Motor neuron (in vitro differentiated cells): ENCODE data around the gene RPP25L. TPM values are rescaled to one million over a fixed set of nuclear protein-coding genes. Genes with fewer than 3 reads are reported as not detected.

ENCODE experiments used
- ATAC-seq, 8 experiments: fragments of 200-7000 bp; cut with Tn5 transposase; replicated peaks in 6 of 8; 2 replicates each; pipeline ENCODE4 v1.8.0; 2021; ENCODE audit warnings: mild to moderate bottlenecking in 8 of 8, moderate library complexity in 8 of 8
- H3K27ac ChIP-seq, 2 donors: fragments of 250-450 bp; sonication (Bioruptor Pico); 2 replicates each; pipeline ENCODE4 v1.9.0; 2021; ENCODE audit warnings: antibody characterized with exemption in 2 of 2, mild to moderate bottlenecking in 2 of 2, moderate library complexity in 1 of 2
- H3K4me1 ChIP-seq, 2 donors: fragments of 250-450 bp; sonication (Bioruptor Pico); replicated peaks in 1 of 2; 2 replicates each; pipeline ENCODE4 v1.6.1; 2021; ENCODE audit warnings: antibody characterized with exemption in 2 of 2, mild to moderate bottlenecking in 2 of 2, moderate library complexity in 1 of 2
- H3K4me3 ChIP-seq, 5 donors: fragments of 250-450 bp; sonication (Bioruptor Pico); 2 replicates each; pipeline ENCODE4 v1.9.0; 2021; ENCODE audit warnings: antibody characterized with exemption in 5 of 5, mild to moderate bottlenecking in 5 of 5, moderate library complexity in 4 of 5
- WGBS, 10 experiments: fragments of 450-650 bp; shearing (Covaris generic); methylation state at CpG; one replicate each; pipeline ENCODE4 v1.0.0; 2022; 5-methylcytosine and 5-hydroxymethylcytosine counted together
- in situ Hi-C, 9 experiments: fragments of 400-800 bp; cut with MboI; loops; one replicate each; pipeline ENCODE4 v1.15.0; 2021; ENCODE audit warnings: low sequenced_read_pairs in 9 of 9, low pct_unique_long_range_greater_than_20kb in 2 of 9; ENCODE audit not compliant: unreplicated experiment in 9 of 9
- total RNA-seq, 8 experiments: library from RNA; unstranded; fragments of 300-600 nt; gene quantifications; 2 replicates each; pipeline versions ENCODE4 v1.2.3 to v1.2.4, GENCODE V29; 2022

Gene RPP25L
- total RNA-seq, 8 experiments from 2014 or later, result 17.4 to 64.0 (median 24.0) TPM

DNA sequence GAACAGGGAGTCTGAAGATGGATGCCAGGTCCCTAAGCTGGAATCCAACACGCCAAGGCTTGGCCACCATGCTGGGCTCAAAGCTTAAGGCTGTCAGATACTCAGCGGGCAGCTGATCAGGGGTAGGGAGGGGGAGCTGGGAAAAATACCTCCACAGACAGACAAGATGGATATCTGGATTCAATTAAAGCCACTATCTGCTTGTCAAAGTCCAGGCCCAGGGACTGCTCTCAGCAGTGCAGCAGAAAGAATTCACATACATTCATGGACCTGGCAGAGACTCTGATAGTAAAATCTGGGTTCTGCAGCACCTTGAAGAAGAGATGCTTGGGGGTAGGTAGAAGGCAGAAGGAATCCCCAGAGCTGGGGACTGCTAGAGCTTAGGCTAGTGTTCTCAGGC, 3.2 kb upstream of the RPP25L start:
- ATAC-seq, result no peak

DNA sequence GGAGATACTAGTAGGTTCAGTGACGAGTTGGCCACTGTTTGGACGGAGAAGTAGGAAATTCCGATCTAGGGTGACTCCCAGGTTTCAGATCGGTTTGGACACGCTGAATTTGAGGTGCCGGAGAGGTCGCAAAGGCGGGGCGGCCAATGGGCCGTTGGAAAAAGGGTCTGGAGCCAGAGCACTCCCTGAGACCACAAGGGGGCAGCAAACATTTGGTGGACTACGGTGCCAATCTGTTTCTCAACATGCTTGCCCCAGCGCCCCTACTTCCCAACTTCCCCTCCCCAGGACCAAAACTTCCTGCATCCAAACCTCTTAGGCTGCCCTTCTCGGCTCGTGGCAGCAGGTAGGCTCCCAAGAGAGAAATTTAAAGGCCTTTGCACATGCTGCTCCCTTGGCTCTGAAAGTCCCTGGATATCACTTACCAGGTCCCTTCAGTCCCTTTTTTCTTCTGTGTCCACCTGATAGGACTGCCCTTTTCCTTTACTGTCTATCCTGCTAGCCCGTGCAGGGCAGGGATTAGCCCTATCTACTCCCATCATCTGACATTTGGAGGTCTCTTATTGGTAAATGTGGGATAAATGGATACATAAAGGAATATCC, 992 bp upstream of the RPP25L start:
- Histone ChIP-seq H3K4me1 (peaks cover 15 to 19% of the 10 kb centered on the region in 2 donors), H3K4me3 (peak overlapping the region; percentile 45 to 90 (median 58)), H3K27ac (peak overlapping the region; percentile 81 to 82)
- WGBS, 10 experiments, result 0 to 40% (median 2%) methylated on average over 1 to 7 of the region's 15 CpGs; no CpG with 5 or more reads in 2 of the 10 experiments
- ATAC-seq, result peak; percentile 10 to 62 (median 28)
- in situ Hi-C loops, result no loop called here

More for the DNA sequence above, 3.2 kb upstream of the RPP25L start:
- in situ Hi-C loops, result no loop called here
- Histone ChIP-seq H3K4me3 (no peak overlapping the region), H3K27ac (no peak overlapping the region), H3K4me1 (peaks cover 21 to 23% of the 10 kb centered on the region in 2 donors)
- 90 to 100% (median 90%) methylated on average over 2 of the region's 2 CpGs; no CpG with 5 or more reads in 7 of the 10 experiments for whole genome bisulfite sequencing, 10 experiments

DNA sequence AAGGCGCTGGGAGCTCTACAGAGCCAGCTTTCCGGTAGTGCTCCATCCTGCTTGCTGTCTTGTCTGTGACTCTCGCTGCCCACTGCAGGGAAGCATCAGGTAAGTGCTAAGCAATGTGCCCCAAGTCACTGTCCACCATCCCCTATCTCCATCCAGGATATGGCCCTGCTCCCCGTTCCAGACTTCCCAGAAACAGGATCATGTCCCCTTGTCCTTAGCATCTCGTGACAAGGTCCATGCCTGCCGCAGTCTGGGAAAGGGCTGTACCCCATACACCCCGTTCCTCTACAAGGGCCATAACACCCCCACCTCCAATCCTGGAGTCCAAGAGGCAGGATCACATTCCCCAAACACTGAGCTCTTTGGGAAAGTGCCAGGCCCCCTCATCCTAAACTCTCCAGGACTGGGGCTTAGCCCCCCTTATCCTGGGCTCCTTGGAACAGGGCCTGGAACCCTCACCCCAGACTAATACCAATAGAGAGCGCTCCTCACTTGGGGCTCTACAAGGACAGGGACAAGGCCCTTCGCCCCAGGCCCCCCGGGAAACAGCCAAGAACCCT, 566 bp downstream of the RPP25L start:
- in situ Hi-C loops, result no loop called here
- 0 to 43% (median 27%) methylated on average over 1 to 2 of the region's 10 CpGs; no CpG with 5 or more reads in 7 of the 10 experiments for WGBS, 10 experiments
- peak overlapping the region; percentile 45 to 90 (median 58) for H3K4me3 ChIP-seq
- H3K4me1 ChIP-seq, result peaks cover 31% of the 10 kb centered on the region in 2 donors
- peak; percentile 12 to 39 (median 18) for ATAC-seq
- peak overlapping the region; percentile 81 to 82 for H3K27ac ChIP-seq

DNA sequence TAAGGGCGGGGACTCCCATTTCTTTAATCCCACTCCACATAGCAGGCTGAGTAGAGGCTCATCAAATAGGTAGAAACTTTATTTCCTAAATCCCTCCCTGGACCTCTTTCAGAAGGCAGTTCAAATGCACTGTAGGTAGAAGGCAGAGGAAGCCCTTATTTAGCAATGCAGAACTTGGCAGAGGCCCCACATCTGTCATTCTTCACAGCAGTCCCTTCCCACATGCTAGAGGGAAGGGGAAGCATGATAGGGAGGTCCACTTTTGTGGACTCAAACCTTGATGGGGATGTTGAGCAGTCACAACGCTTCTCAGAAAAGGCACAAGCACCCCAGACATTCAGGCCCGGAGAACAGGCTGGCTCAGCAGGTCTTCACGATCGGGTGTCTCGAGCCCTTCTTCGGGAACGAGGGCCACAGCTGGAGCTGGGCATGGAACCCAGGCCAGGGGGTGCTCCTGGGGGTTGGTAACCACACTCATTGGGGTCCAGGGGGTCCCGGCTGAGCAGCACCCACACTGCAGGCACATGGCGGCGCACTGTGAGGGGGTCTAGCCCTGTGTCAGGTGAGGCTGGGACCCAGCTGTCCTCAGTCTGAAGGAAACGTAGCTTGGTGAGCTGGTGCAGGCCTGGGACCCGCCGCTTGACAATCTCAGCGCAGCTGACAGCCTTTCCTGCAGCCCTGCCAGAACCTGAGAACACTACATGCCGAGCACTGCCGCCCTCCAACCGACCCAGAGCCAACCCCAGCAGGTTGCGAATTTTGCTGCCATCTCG, 1.3 kb downstream of the RPP25L start:
- peak overlapping the region in 2 of 5 donors; percentile 58 to 90 for H3K4me3 ChIP-seq
- 83 to 100% (median 94%) methylated on average over 1 to 2 of the region's 20 CpGs; no CpG with 5 or more reads in 4 of the 10 experiments for WGBS, 10 experiments
- in situ Hi-C loops, result no loop called here

DNA sequence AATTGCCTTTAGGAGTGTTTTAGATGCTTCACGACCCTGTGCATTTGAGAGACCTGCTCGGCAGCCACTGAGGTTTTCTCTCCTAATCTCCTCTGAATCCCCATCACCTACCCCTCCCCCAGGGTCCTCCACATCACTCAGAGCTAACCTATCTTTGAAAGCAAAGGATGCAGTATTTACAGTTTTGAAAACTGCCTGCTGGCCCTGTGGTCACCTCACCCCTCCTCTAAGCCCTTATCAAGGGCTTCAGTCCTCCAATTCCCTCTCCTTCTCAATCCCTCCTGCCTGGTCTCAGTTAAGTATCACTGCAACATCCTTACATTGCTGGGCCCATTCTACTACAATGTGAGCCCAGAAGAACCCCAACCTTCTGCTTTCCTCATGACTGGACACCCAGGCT, 4.6 kb downstream of the RPP25L start:
- Histone ChIP-seq H3K4me1 (peaks cover 24 to 34% of the 10 kb centered on the region in 2 donors), H3K4me3 (no peak overlapping the region), H3K27ac (peak overlapping the region; percentile 62 to 72)
- ATAC-seq, result no peak
- in situ Hi-C loops, result loop anchor here in 1 of 9 experiments (10.0 kb wide), 1 partner anchor 173 kb away; no protein-coding TSS in a partner anchor
- WGBS, 10 experiments, result 25 to 92% (median 60%) methylated on average over 1 to 2 of the region's 2 CpGs; no CpG with 5 or more reads in 3 of the 10 experiments

More for the DNA sequence above, 1.3 kb downstream of the RPP25L start:
- ATAC-seq, result no peak
- Histone ChIP-seq H3K27ac (no peak overlapping the region), H3K4me1 (peaks cover 31 to 33% of the 10 kb centered on the region in 2 donors)

DNA sequence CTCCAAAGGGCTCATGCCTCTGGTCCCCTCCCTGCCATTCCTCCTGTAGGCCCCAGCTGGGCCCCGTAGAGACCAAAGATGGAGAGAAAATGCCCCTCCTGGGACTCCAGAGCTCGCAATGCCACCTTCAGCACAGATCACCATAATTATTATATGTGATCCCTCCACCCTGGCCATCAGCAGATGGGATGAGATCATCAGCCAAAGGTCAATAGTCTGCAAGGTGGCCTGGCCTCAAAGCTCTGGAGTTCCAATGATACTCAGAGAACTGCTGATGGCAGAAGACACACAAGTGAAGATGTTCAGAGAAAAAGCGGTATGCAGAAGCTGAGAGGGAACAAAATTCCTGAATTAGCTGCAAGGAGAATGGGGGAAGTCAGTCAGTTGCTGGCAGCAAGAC, 5.0 kb downstream of the RPP25L start:
- no peak overlapping the region for H3K4me3 ChIP-seq
- H3K27ac ChIP-seq, result peak overlapping the region; percentile 62 to 72
- peaks cover 27 to 37% of the 10 kb centered on the region in 2 donors for H3K4me1 ChIP-seq
- 40 to 100% (median 57%) methylated on average over 1 to 3 of the region's 3 CpGs; no CpG with 5 or more reads in 4 of the 10 experiments for WGBS, 10 experiments
- ATAC-seq, result peak in 5 of 8 experiments; percentile 26 to 59 (median 49)
- in situ Hi-C loops, result loop anchor here in 1 of 9 experiments (10.0 kb wide), 1 partner anchor 172 kb away; no protein-coding TSS in a partner anchor

DNA sequence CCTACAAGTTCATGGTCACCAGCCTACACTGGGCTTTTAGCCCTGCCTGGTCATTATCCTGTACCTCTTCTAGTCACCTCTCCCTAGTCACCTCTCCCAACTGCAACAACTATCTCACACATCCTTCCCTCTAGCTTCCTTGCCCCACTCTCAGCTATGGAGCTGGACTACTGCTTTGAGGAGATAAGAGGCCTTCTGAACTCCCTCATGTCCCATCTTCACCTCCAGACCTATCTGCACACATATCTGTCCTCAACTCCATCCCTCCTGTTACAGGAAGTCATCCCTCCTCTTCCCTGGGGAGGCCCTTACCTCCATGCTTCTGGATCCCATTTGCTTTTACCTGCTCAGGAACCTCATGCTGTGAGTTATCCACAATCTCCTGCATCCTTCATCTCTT, 5.7 kb downstream of the RPP25L start:
- Histone ChIP-seq H3K27ac (peak overlapping the region; percentile 62 to 72), H3K4me3 (no peak overlapping the region), H3K4me1 (peaks cover 28 to 41% of the 10 kb centered on the region in 2 donors)
- in situ Hi-C loops, result loop anchor here in 1 of 9 experiments (10.0 kb wide), 1 partner anchor 171 kb away; no protein-coding TSS in a partner anchor
- no peak for ATAC-seq

DNA sequence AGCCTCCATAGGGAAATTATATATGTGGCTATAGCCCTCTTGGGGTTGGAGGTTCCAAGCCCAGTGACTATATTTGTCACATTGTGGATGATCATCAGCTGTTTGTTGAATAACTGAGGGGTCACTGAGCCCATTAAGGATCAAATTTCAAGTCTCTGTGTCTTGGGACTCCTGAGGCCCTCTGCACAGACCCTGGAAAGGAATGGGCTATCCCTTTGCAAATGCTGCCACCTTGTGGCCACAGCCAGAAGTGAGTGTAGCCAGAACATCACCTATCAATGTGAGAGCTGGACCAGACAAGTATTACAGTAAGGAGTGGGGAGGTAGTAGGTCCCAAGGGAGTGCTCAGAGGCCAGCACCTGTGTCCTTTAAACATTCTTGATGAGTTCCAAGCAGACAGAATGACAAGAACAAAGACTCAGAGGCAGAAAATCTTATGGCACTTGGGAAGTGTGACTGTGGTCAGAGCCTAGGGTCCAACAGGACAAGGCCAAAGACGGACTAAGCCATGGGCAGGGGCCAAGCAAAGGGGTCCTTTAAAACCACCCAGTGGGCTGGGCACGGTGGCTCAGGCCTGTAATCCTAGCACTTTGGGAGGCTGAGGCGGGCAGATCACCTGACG, 8.2 kb downstream of the RPP25L start:
- in situ Hi-C loops, result loop anchor here in 1 of 9 experiments (10.0 kb wide), 1 partner anchor 169 kb away; no protein-coding TSS in a partner anchor
- ATAC-seq, result peak; percentile 61 to 91 (median 86)
- H3K4me1 ChIP-seq, result peaks cover 18 to 33% of the 10 kb centered on the region in 2 donors
- no peak overlapping the region for H3K4me3 ChIP-seq
- WGBS, 10 experiments, result 40 to 100% (median 70%) methylated on average over 1 to 4 of the region's 4 CpGs; no CpG with 5 or more reads in 6 of the 10 experiments
- H3K27ac ChIP-seq, result no peak overlapping the region

DNA sequence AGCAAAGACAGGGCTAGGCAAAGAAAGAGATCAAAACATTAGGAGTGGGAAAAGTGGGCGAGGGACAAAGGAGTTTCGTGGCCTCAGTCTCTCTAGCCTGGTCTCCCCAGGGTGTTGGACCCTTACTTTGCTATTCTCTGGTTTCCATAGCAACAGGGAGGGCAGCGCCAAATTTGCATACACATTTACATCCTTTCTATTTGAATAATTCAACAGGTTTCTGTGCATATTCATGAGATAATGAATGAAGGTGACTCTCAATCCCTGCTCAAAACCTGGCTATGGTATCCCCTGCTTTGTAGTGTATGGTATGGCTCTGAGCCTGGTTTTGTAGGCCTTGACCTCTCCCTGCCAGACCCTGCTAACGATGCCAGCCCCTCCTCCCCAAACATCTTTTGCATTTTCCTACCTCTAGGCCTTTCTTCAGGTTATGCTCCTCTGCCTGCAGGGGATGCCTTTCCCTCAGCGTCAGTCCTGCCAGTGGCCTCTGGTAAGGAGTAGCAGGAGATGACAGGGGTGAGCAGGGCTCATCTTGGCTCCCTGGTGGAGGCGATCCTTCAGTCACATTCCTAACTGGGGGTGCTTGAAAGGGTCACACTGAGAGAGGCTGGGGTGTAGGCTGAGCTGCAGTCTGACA, 9.8 kb downstream of the RPP25L start:
- in situ Hi-C loops, result loop anchor here in 1 of 9 experiments (10.0 kb wide), 1 partner anchor 167 kb away; no protein-coding TSS in a partner anchor
- no peak overlapping the region for H3K4me3 ChIP-seq
- ATAC-seq, result peak in 4 of 8 experiments; percentile 51 to 75 (median 66)
- no peak overlapping the region for H3K27ac ChIP-seq
- WGBS, 10 experiments, result 0 to 100% (median 52%) methylated on average over 1 to 6 of the region's 6 CpGs
- peaks cover 14 to 24% of the 10 kb centered on the region in 2 donors for H3K4me1 ChIP-seq

DNA sequence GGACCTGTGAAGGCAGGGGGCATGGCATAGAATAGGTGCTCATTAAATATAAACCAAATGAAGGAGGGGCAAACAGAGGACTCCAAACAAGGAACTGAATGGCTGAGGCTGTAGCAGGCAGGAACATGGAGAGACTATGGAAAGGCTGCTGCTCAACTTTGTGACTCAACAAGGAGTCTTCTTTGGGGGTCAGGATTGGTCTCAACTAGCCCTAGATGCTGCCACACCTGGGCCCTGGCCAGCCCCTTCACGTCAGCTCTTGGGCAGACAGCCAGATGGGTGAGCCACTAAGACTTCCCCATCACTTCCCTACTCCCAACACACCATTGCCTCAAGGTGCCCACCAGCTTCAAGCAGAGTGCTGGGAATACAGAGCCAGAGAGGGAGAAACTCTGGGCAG, 11.0 kb downstream of the RPP25L start:
- WGBS, 10 experiments, result 80% methylated on average over 1 of the region's 1 CpG; no CpG with 5 or more reads in 9 of the 10 experiments
- H3K4me1 ChIP-seq, result peaks cover 7 to 15% of the 10 kb centered on the region in 2 donors
- ATAC-seq, result no peak
- no peak overlapping the region for H3K27ac ChIP-seq
- no peak overlapping the region for H3K4me3 ChIP-seq
- in situ Hi-C loops, result loop anchor here in 1 of 9 experiments (10.0 kb wide), 1 partner anchor 166 kb away; no protein-coding TSS in a partner anchor

DNA sequence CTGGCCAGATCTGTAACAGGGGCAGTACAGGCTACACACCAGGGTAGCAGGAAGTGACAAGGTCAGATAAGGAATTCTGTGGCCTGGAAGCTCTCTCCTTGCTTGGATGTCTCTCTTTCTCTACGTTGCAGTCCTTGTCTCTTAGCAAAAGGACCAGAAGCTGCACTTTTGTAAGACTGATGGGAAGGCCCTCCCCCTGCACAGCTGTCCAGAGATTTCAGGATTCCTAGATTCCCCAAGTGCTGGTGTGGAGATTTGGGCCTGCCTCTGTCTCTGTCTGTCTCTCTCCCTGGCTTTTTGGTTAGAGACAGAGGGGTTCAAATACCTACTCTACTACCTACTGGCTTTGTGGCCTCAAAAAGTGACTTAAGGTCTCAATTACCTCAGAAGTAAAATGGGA, 12.4 kb downstream of the RPP25L start:
- in situ Hi-C loops, result no loop called here

DNA sequence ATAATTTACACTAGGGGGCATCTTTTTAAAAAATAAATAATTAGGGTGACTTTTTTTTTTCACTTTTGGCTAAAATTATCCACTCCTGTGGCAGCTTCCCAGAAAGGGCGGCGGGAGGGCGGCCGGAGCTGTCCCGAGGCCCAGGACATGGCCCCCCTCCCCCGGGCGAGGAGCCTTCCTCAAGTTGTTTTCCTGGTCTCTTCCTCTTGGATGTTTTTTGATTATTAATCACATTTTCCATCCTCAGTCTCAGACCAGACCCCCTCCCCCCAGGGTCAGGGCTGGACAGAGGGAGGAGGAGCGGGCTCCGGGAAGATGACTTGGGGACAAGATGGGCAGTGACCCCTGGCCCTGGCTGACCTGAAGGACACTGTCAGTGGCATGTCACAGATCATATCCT, 17.7 kb downstream of the RPP25L start:
- WGBS, 10 experiments, result 31 to 100% (median 86%) methylated on average over 2 to 5 of the region's 9 CpGs; no CpG with 5 or more reads in 2 of the 10 experiments
- in situ Hi-C loops, result no loop called here
- ATAC-seq, result no peak

More for the DNA sequence above, 12.4 kb downstream of the RPP25L start:
- Histone ChIP-seq H3K4me1 (peaks cover 7 to 15% of the 10 kb centered on the region in 2 donors), H3K4me3 (no peak overlapping the region), H3K27ac (no peak overlapping the region)
- 0 to 50% (median 43%) methylated on average over 1 of the region's 1 CpG; no CpG with 5 or more reads in 3 of the 10 experiments for WGBS, 10 experiments
- ATAC-seq, result no peak

More for the DNA sequence above, 17.7 kb downstream of the RPP25L start:
- Histone ChIP-seq H3K4me1 (peaks cover 19 to 20% of the 10 kb centered on the region in 2 donors), H3K27ac (no peak overlapping the region), H3K4me3 (no peak overlapping the region)
